GM10248 (cell line): ENCODE data around the gene LCN10.
A peak's percentile ranks its signal among the peaks of the same experiment; 100 is the strongest.
"Not testable (repeated sequence)": the region's sequence is repeated elsewhere in the genome, so short reads cannot be mapped to it uniquely, and the experiment has no call there.

Source experiments
- CTCF ChIA-PET: fragments of 300-600 bp; sonication (Branson Sonifier 250); formaldehyde crosslinking; extraction: SDS; loops from one replicate; lab custom pipeline; 2021; ENCODE audit warnings: antibody characterized with exemption; lab: Yijun Ruan, JAX
- POLR2A ChIA-PET: fragments of 350-650 bp; sonication (Branson Sonifier 250); formaldehyde crosslinking; extraction: SDS; loops from one replicate; lab custom pipeline; 2020; ENCODE audit warnings: antibody characterized with exemption; lab: Yijun Ruan, JAX
- DNase-seq: peaks from one replicate; pipeline ENCODE4 v3.0.0; 2012; ENCODE audit errors: extremely low spot score
- CTCF ChIP-seq: IDR thresholded peaks from 2 replicates; pipeline ENCODE4 v1.5.1; 2012; ENCODE audit warnings: mild to moderate bottlenecking, low read depth; ENCODE audit errors: extremely low read depth, missing control alignments, control extremely low read depth

LCN10 gene

GRCh38 chr9:136763649-136764035 lies 20.9 kb upstream of the LCN10 start:
- ChIA-PET POLR2A (interaction anchor here (1.0 kb wide), 1 partner anchor 35 kb away, joined by 3 read pairs; no protein-coding TSS in a partner anchor), CTCF (interaction anchor here (1.0 to 1.5 kb wide), 4 partner anchors 14 to 272 kb away, joined by 3 to 6 read pairs (median 3); no protein-coding TSS in a partner anchor)
- no peak for DNase-seq
- no peak for TF ChIP-seq CTCF

- TF ChIP-seq CTCF, result no peak
- ChIA-PET CTCF (interaction anchor here (1.0 to 1.9 kb wide), 5 partner anchors 15 to 272 kb away, joined by 3 to 6 read pairs (median 3); no protein-coding TSS in a partner anchor), POLR2A (interaction anchor here (1.0 kb wide), 1 partner anchor 35 kb away, joined by 3 read pairs; no protein-coding TSS in a partner anchor)
- peak; percentile 71 for DNase-seq
Observed at GRCh38 chr9:136762915-136763648, 20.3 kb upstream of the LCN10 start.

GRCh38 chr9:136762221-136762691 lies 19.5 kb upstream of the LCN10 start:
- no peak for DNase-seq
- ChIA-PET CTCF (interaction anchor here (1.3 to 5.2 kb wide), 4 partner anchors 16 to 272 kb away, joined by 3 to 24 read pairs (median 11); partner anchors contain the start of gene LCN10), POLR2A (no interaction called here)
- no peak for TF ChIP-seq CTCF

GRCh38 chr9:136761545-136761981 lies 18.8 kb upstream of the LCN10 start:
- TF ChIP-seq CTCF, result no peak
- POLR2A ChIA-PET, result no interaction called here
- no peak for DNase-seq
- CTCF ChIA-PET, result interaction anchor here (1.1 to 5.2 kb wide), 6 partner anchors 11 to 273 kb away, joined by 3 to 24 read pairs (median 11); partner anchors contain the start of gene LCN10

- POLR2A ChIA-PET, DNase-seq: not testable (repeated sequence)
- TF ChIP-seq CTCF, result peak; percentile 75
- CTCF ChIA-PET, result interaction anchor here (1.1 to 5.2 kb wide), 7 partner anchors 11 to 274 kb away, joined by 3 to 24 read pairs (median 5); partner anchors contain the start of gene LCN10
Observed at GRCh38 chr9:136760834-136761544, 18.2 kb upstream of the LCN10 start.

GRCh38 chr9:136760424-136760823 lies 17.7 kb upstream of the LCN10 start:
- TF ChIP-seq CTCF, result no peak
- CTCF ChIA-PET, result interaction anchor here (1.2 to 5.2 kb wide), 5 partner anchors 14 to 31 kb away, joined by 3 to 24 read pairs (median 17); partner anchors contain the start of gene LCN10
- POLR2A ChIA-PET, result no interaction called here
- DNase-seq, result no peak
